NAMALWA (cell line): ENCODE data around the gene KRT71.

Experiments used
- DNase-seq: peaks from one replicate; pipeline ENCODE4 v3.0.0-alpha.2; 2015; ENCODE audit warnings: low spot score

The KRT71 gene

DNA sequence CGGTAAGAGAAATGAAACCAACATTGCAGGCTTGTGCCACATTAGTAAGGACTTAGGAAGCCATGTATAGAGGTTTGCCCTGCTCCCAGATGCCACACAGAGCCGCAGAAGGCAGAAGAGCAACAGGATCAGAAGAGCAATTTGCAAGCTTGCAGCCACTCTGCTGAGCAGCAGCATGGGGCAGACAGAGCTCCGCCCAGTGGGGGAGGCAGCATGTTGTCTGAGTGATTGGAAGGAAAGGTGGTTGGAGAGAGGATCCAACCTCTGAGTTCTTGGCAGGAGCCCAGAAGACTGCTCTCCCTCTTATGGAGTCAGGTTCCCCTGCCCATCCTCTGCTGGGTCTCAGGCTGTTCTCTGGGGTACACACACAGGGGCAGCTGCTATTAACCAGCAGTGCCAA lies 57.6 kb downstream of the KRT71 start:
- DNase-seq: no peak

DNA sequence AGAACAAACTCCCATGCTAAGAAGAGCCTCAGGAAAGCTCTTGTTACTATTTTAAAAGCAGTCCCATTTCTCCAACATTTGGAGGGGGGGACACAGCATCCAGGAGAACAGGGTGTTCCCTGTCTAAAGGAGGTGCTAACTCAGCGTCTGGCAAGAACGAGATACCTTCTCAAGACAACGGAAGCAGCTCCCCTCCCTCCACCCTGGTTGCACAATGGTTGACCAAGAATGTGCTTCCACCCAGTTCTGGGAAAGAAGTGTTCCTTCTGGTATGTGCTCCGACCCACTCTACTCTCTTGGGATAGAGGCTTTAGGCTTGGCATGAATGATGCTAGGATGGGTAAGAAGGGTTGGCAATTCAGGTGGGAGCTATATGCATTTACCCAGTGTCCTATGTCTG lies 58.4 kb downstream of the KRT71 start:
- DNase-seq: no peak

DNA sequence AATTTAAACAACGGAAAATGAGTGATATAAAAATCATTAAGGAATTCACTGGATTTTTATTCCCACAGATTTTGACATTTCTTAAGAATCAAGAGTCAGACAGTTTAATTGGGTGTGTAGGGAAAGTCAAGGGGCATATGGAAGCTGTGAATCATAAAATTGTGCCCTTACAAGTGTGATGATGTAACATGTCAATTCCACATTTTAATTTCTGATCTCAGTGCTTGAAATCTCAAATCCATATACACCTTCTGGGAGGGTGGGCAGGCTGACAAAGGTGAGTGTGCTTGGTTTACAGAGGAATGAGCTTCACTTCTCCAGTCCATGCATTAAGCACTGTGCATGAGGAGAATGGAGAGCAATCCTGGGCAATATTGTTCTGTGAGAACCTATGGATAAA lies 58.8 kb downstream of the KRT71 start:
- DNase-seq: no peak
